Osteocyte (in vitro differentiated cells): ENCODE data around the gene FBXO3. TPM values are rescaled to one million over a fixed set of nuclear protein-coding genes. Genes with fewer than 3 reads are reported as not detected.

Experiments
- DNase-seq: peaks from one replicate; pipeline ENCODE4 v3.0.0; 2021; ENCODE audit warnings: mixed read lengths; ENCODE audit not compliant: unreplicated experiment; ENCODE audit errors: extremely low spot score
- H3K27ac Mint-ChIP-seq: one replicate; pipeline ENCODE4 v1.8.0; 2021; ENCODE audit warnings: mild to moderate bottlenecking, mixed read lengths; ENCODE audit not compliant: unreplicated experiment
- H3K27me3 Mint-ChIP-seq: one replicate; pipeline ENCODE4 v1.8.0; 2021; ENCODE audit warnings: mixed read lengths; ENCODE audit not compliant: unreplicated experiment
- H3K36me3 Mint-ChIP-seq: one replicate; pipeline ENCODE4 v1.8.0; 2021; ENCODE audit warnings: mixed read lengths; ENCODE audit not compliant: unreplicated experiment
- H3K4me1 Mint-ChIP-seq: one replicate; pipeline ENCODE4 v1.8.0; 2021; ENCODE audit warnings: mixed read lengths; ENCODE audit not compliant: unreplicated experiment
- H3K4me3 Mint-ChIP-seq: one replicate; pipeline ENCODE4 v1.8.0; 2021; ENCODE audit warnings: mild to moderate bottlenecking, moderate library complexity, mixed read lengths; ENCODE audit not compliant: unreplicated experiment
- H3K9me3 Mint-ChIP-seq: one replicate; pipeline ENCODE4 v1.8.0; 2021; ENCODE audit warnings: mixed read lengths; ENCODE audit not compliant: unreplicated experiment
- CTCF ChIP-seq: fragments of 200-600 bp; sonication (generic); IDR thresholded peaks from 2 replicates; pipeline ENCODE4 v1.5.0; 2021; ENCODE audit warnings: antibody characterized with exemption, mild to moderate bottlenecking, moderate library complexity
- total RNA-seq: library from RNA; stranded (reverse); gene quantifications from 2 replicates; pipeline ENCODE4 v1.2.1, GENCODE V29; 2021

The FBXO3 gene
- total RNA-seq, 1 donor from 2014 or later = 31.1 TPM

GRCh38 chr11:33696411-33696810, 77.9 kb downstream of the FBXO3 start:
- Mint-ChIP-seq H3K4me3 (no peak overlapping the region), H3K9me3 (no peaks in the 10 kb centered on the region), H3K4me1 (peaks cover 53% of the 10 kb centered on the region), H3K36me3 (no peaks in the 10 kb centered on the region), H3K27me3 (no peaks in the 10 kb centered on the region), H3K27ac (no peak overlapping the region)
- no peak for DNase-seq
- no peak for TF ChIP-seq CTCF

- no peak for DNase-seq
- no peak overlapping the region for H3K4me3 Mint-ChIP-seq
- peaks cover 60% of the 10 kb centered on the region for H3K4me1 Mint-ChIP-seq
- H3K27ac Mint-ChIP-seq = peak overlapping the region; percentile 56
- H3K9me3 Mint-ChIP-seq = no peaks in the 10 kb centered on the region
- H3K27me3 Mint-ChIP-seq = no peaks in the 10 kb centered on the region
- no peak for TF ChIP-seq CTCF
- no peaks in the 10 kb centered on the region for H3K36me3 Mint-ChIP-seq
Observed at GRCh38 chr11:33695051-33695566, 79.2 kb downstream of the FBXO3 start.

- Mint-ChIP-seq H3K4me3 (no peak overlapping the region), H3K9me3 (no peaks in the 10 kb centered on the region)
Observed at GRCh38 chr11:33694346-33695050, 79.8 kb downstream of the FBXO3 start.

GRCh38 chr11:33692541-33692940, 81.8 kb downstream of the FBXO3 start:
- Mint-ChIP-seq H3K4me3 (no peak overlapping the region), H3K4me1 (peaks cover 70% of the 10 kb centered on the region), H3K27me3 (no peaks in the 10 kb centered on the region), H3K9me3 (no peaks in the 10 kb centered on the region), H3K27ac (peak overlapping the region; percentile 98), H3K36me3 (no peaks in the 10 kb centered on the region)
- no peak for TF ChIP-seq CTCF
- no peak for DNase-seq

More at GRCh38 chr11:33694346-33695050, 79.8 kb downstream of the FBXO3 start:
- DNase-seq = no peak
- peaks cover 63% of the 10 kb centered on the region for H3K4me1 Mint-ChIP-seq
- peak overlapping the region; percentile 56 for H3K27ac Mint-ChIP-seq
- TF ChIP-seq CTCF = no peak
- H3K36me3 Mint-ChIP-seq = no peaks in the 10 kb centered on the region
- no peaks in the 10 kb centered on the region for H3K27me3 Mint-ChIP-seq

GRCh38 chr11:33692013-33692504, 82.3 kb downstream of the FBXO3 start:
- H3K36me3 Mint-ChIP-seq = no peaks in the 10 kb centered on the region
- DNase-seq = no peak
- no peaks in the 10 kb centered on the region for H3K27me3 Mint-ChIP-seq
- peak overlapping the region; percentile 65 for H3K4me3 Mint-ChIP-seq
- peaks cover 3% of the 10 kb centered on the region for H3K9me3 Mint-ChIP-seq
- peak overlapping the region; percentile 98 for H3K27ac Mint-ChIP-seq
- no peak for TF ChIP-seq CTCF
- H3K4me1 Mint-ChIP-seq = peaks cover 70% of the 10 kb centered on the region
